Measurements from ENCODE around the gene PHACTR1.

The PHACTR1 gene

DNA sequence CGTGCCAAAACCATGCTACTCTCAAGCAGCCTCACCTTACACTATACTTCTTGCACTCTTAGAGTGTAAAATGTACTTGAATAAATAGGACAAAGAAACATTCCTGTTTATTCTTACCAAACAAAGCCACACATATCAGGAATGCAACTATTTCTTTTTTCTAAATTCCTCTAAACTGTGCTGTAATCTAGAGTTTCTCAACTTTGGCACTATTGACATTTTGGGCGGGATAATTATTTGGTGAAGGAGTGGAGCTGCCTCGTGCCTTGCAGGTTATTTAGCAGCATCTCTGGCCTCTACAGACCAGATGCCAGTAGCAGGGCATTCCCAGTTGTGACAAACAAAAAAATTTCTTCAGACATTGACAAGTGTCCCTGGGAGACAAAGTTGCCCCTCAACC, 86.9 kb downstream of the PHACTR1 start:
- no peak for DNase-seq

DNA sequence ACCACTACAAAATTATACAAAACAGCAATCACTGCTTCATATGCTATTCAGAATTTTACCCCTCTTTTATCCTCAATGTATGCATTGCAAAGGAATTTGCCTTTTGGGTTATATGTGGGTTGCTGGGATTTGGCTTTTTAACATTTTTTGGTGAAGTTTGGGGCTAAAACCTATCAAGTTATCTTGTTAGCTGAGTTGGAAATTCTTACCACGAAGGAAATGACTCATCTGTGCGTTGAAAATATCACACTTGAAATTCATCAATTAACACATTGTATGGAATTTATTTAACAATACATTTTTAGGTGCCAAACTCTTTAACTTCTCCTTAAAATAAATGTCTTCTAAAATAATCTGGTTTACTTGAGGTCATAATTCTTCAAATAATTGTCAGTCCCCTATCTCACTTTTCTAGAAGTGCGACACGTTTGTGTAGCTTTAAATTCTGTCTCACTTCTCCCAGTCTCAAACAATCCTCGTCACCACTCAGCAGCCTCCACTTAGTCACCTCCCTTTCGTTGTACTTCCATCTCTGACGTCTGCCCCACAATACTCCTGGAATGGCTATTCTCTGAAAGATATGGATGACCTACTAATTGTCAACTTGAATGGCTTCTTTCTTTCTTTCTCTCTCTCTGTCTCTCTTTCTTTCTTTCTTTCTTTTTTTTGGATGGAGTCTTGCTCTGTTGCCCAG, 88.5 kb downstream of the PHACTR1 start:
- DNase-seq = no peak

DNA sequence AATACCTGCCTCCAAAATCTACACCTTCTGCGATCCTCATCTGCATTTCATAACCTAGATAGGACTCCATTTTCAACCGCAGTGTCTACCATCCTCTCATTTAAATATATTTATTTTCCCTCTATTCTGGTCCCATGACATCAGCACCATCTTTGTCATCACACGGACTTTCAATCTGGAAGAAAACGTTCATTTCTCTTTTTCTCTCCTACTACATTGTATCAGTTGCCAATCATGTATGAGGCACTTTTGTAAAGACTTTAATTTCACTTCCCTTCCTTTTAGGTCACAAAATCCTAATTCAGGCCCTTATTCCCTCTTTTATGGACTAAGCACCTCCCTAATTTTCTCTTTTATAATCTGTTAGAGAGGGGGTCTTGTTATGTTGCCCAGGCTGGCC, 89.6 kb downstream of the PHACTR1 start:
- DNase-seq = no peak

DNA sequence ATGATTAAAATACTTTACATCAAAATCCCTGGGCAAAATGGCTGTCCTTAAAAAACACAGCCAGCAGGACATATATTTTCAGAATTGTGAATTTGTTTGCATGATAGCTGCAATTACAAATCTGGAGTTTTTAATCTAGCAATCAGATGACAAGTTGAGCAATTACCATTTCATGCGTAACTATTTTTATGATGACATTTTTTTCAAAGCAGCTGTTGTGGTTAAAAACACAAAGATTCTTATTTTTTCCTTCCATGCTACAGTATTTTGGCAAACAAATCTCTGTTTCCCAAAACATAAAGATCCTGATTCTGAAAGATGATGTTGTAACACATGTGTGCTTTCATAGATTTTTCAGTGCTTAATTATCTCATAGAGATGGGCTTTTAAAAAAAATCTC, 90.2 kb downstream of the PHACTR1 start:
- no peak for DNase-seq

DNA sequence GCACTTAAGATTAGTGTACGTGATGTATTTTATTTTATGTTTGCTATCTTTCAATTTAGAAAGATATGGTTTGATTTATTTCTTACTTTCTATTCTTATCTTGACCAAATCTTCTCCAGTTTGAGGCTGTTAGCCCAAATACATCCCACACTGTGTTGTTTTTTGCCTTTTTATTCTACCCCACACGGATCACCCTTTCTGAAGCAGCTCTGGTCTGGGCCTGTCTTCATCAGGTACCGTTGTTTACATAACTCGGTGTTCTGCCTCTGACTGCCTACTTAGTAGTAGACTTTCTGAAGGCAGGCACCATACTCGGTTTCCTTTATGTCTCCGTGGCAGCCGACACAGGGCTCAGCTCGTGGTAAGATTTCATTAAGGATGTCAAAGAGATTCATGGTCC, 95.0 kb downstream of the PHACTR1 start:
- no peak for DNase-seq

DNA sequence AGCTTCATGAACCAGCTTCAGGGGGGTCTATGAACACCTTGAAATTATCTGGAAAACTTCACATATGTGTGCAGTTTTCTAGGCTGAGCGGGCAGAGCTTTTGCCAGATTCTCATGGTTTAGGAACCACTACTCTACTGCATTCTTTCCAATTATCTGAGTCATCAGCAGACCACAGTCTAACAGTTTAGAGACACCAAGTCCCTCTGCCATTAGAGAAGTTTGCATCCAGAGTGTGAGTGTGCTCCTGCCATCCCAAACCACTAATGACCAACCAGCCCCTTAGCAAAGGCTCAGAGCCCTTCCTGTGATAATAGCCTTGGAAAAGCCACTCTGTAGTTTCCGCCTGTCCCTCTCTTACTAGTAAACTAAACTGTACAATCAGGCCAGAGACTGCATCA, 96.8 kb downstream of the PHACTR1 start:
- no peak for DNase-seq

DNA sequence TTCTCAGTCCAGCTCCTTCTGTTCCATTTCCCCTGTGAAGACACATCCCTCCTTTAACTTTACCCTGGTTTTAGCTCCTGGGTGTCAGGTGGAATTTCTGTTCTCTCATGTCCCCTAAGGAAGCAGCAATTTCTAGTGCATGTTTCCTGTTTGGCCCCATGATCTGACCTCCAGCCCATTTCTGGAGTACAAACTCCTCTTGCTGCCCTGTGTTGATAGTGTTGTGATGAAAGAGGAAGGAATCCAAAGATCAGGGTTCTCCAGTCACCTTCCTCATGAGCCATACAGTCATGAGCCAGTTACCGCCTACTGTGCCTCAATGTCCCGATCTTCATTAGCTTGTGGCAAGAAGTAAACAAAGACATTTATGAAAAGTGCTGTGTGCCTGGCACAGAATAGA, 97.4 kb downstream of the PHACTR1 start:
- DNase-seq = no peak

DNA sequence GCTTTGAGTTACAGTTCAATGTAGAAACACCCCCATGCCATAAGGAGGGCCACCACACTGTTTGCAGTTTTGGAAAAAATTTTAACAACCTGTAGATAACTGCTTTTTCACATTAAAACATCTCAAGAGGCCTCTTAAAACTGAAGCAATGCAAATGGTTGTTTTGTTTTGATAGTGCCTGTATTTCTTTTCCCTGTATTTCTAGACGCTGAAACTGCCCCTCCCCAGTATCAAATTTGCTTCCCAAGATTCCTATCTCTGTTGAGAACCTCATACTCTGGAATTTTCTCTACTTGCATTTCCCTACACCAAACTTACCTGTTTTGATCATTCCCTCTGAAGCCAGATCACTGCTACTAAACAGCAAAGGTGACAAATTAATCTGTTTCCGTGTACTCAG, 98.5 kb downstream of the PHACTR1 start:
- no peak for DNase-seq

DNA sequence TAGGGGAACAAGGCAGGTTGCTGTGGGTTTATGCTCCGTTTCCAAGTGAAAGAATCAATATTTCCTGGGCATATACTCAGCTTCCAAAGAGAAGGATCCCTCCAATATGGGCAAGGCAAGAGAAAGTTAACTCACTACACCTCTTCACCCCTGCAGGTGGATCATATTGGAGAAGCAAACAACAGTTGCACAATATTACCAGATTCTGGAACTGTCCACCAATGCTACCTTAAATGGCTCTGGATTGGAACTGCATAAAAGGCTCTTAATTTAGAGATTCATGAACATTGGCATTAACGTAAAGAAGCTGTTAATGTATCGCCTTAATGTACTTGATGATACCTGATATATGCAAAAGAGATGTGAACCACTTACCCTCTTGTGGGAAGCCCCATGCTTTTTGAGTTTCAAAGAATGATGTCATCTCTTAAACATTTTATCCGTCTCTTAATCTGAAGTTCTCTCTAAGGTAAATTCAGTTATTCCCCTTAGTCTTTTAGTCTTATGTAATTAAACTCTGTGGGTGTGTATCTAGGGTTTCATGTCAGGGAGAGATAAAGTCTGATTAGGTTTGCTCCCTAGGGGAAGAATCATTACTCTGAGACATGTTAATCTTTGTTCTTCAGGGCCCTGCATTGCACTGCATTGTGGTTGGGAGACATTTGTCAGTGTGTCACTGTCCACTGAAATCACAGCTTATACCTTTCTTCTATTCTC, 99.5 kb downstream of the PHACTR1 start:
- no peak for DNase-seq

DNA sequence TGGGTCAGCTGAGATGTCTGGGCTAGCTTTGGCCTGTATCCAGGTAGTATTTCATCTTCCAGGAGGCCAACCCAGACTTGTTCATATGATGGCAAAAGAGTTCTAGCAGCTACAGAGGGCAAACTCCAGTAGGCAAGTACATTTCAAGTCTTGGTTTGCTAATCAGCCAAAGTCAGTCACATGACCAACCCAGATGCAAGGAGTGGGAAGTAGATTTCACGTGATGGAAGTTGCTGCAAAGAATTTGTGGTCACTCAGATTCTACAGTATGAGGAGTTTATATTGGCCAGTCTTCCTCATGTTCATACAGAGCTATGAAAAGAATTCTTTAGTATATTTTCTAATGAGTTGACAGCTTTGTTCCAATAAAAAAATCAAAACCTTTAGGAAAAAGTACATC, 101.8 kb downstream of the PHACTR1 start:
- DNase-seq = no peak

DNA sequence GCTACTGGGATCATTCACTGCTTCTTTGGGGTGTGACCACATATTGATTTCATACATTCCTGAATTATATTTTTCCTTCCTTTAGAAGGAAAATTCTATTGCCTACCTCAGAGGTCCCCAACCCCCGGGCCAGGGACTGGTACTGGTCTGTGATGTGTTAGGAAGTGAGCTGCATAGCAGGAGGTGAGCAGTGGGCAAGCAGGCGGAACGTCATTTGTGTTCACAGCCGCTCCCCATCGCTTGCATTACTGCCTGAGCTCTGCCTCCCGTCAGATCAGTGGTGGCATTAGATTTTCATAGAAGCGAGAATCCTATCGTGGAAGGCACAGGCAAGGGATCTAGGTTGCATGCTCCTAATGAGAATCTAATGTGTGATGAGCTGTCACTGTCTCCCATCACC, 107.3 kb downstream of the PHACTR1 start:
- no peak for DNase-seq

DNA sequence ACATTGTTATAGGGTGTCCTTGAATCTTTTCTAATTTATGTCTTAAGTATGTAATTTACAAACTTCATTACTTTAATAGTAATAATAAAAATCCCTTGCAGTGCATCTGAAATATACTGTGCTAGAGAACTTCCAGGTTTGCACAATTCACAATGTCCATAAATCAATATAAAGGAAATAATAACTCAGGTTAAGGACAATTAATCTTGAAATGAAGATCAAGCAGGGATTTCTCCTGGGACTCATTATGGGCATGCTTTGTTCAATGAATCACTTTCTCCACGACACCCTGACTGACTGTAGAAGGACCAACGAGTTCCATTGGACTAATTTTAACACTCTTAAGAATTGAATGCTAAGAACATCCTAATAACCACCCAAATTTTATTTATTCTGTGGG, 110.0 kb downstream of the PHACTR1 start:
- no peak for DNase-seq

DNA sequence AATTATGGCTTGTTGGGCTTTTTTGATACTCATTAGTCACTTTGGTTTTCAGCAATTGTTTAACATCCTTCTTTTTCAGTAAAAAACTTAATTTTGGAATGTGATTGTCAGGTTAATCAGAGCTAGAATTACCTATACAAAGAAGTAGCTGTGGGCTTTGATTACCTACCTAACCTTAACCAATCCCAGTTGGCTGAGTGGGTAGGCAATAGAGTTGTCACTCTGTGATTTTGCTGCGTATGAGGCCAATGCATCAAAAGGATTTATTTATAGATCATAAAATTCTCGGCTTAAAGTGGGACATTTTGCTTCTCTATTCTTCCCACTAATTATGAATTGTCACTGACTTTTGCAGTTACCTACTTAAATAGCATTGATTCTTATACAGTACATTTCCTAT, 111.4 kb downstream of the PHACTR1 start:
- DNase-seq = no peak

DNA sequence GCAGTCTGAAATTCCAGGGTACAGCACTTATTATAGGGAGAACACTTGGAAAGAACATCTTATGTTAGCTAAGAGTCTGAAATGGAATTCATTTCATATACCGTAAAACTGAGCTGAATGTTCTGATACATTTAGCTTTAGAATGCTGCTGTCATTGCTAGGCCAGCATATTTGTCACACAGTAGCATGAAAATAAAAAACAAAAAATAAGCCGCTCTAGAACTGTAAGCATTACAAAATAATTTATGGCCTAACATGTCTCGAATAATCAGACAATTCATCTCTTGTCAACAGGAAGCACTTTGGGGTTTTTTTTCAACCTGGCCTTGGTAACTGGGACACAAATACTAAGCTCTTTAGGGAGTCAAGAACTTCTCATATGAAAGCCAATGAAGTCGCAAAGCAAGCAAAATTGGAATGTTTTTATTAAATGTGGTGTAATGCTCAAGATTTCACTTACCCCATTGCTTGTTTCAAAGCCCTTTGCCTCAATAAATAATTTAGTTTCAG, 115.7 kb downstream of the PHACTR1 start:
- no peak for DNase-seq

DNA sequence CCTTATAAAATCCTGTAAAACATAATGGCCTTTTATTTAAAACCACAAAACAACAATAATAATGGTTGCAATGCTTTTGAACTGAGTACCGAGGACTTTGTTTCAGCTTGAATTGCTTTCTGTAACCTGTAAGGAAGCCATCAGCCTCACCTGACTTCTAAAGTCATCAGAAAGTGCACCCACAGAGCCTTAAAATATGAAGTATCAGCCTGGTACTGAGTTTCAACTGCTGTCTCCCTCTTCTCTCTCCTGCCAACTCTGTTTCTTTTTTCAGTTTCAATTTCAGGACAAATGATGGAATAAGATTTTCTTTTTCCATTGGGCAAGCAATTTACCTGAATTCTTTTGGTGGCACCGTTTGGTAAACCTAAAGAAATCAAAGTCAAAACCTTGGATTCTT, 119.4 kb downstream of the PHACTR1 start:
- DNase-seq = no peak

DNA sequence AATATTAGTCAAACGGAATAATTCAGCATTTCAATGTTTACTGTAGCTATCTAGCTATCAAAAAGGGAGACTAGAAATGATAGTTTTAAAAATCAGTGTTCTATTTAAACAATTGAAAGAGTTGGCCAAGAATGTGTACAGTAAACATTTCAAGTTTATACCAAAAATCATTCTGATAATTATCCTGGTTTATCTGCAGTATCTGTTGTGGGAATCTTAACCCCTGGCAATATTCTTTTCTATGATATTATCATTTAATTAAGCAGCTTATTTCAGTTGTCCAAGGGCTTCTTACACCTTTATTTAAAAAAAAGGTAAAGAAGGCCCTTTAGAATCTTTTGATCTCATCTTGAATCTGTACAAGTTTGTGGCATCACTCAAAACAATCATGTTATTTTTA, 125.1 kb downstream of the PHACTR1 start:
- no peak for DNase-seq

DNA sequence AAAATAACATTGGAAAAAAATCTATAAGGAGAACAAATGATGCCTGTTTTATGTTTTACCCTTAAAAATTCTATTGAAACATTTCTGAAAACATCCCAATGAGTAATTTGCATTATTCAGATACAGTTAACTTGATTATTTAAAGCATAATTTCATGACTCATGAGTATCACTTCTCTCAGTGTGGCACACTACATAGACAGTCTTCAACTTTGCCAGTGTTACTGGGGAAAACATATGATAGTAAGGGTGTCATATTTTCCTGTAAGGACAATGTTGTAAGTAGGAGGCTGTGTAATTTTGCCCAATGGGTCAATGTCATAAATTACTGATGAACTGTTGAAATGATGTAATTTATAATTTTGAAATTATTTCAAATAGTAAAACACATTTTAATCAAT, 125.5 kb downstream of the PHACTR1 start:
- DNase-seq = no peak

DNA sequence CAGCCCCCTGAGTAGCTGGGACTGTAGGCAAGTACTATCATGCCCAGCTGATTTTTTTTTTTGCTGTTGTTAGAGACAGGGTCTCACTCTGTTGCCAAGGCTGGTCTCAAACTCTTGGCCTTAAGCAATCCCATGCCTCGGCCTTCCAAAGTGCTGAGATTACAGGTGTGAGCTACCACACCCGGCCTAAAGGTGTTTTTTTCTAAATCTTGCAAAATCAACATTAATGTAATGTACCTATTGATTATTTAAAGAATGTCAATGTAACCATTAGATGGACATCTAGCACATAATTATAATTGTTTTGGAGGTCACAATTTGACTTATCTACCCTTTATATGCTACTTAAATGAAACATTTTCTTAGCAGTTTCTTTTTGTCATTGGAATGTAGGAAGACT, 126.1 kb downstream of the PHACTR1 start:
- no peak for DNase-seq

DNA sequence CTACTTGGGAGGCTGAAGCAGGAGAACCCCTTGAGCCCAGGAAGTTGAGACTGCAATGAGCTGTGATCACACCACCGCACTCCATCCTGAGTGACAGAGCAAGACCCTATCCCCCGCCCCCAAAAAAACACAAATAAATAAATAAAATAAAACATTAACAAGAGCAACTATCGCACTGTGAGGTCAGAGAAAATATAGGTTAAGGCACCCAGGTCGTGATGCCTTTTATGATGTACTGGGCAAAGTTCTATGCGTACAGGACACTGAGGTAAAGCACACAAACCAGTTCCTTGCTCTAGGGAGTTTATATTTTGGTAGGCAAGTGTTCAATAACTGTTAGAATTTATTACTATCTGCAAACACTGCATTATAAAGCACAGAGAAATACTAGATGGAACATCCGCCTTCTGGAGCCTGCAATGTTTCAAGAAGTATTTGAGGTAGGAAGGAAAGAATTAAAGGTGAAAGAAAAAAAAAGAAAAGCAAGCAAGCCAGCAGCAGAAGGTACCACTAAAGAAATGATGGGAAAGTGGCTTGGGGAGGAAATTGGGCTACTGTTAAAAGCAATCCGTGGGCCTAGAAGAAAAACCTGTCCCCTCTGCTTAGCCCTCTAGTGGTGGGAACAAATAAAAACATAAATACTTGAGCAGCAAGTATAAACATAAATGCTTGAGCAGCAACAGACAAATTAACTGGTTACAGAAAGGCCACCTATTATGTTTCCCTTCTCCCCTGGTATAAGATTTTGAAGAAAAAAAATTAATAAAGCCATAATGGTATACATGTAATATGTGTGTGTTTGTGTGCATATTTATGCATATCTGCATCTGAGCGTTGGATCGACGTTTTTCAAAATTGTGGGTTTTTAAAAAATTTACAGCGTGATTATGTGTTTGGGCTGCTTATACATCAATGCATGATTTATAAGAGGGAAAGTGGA, 128.0 kb downstream of the PHACTR1 start:
- no peak for DNase-seq

DNA sequence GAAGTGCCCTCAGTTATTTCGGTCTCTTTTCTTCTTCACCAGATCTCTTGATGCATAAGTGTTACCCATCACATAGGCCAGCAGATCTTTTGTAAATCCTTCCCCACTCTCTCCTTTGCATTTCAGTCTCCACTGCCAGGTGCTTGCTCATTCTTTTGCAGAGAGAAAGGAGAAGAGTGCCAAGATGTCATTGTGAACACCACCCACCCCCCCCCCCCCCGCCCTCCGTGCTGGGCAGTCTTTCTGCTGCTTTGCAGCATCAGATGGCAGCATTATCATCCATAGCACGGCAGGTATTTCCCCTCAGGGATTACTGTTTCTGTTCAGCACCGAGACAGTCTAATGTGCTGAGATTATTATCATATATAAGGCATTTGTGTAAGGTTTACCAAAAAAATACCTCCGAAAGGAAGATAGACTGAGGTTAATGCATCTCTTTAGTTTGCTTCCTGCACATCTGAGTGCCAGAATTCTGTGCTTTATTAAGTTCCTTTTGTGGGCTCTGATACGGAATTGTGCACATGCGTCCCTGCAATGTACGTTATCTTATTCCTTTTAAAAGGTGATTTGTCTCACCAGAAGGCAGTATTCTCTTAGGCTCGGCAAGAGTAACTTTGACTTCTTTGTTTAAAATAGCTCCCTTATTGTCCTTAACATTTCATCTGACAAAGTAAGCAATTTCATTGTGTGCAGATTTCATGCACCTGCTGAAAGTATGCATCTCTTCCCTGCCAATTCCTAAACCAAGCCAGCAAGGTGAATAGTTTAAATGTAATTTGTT, 128.8 kb downstream of the PHACTR1 start:
- no peak for DNase-seq

DNA sequence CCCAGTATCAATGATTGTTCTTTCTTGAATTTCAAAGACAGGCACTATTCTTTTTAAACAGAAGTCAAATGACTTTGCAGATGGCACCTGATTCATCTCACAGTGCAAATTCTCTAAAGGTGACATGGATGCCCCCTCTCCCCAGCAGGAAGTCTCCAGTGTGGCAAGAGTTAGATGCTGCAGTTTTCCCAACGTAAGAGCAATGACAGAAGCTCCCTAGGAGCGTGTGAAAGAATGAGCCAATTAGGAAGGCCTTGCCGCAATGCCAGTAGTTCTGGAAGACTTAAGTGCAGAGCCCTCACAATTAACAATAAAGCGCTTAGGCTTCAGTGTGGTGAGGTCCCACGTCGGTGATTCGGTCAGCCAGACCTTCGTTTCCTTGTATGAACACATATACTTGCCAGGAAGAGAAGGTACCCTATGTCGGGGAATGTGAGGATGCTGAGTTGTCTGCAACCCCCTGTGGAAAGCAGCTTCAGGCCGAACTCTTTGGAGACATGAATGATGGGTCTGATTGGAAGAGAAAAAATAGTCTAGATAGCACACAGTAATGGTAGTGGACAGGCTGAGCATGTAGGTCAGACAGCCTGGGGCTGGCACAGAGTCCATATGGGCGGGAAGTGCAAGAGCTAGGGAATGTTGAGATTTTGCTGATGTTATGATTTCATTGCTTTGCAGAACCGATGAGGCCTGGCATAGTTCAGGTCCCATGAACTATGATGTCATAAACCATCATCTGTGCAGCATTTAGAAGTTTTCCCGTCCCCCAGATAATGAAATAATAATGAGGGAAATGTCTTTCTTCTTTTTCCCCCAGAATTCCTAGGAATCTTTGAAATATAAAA, 132.6 kb downstream of the PHACTR1 start:
- no peak for DNase-seq

DNA sequence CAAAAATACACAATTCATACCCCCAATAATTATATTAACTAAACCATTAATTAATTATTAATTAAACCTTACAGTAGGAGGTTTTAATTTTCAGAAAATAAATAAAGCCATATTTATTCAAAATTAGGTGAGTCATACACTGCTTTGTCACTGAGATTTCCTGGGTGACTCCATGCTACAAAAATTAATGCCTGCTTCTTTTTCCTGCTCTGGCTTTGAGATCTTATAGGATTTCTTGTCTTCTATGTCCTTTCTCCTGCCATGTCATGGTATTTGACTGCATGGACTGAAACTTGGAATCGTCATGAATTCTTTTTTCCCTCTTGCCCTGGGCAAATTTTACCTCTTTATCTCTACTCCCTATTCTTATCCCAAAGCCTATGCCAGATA, 133.2 kb downstream of the PHACTR1 start:
- DNase-seq = no peak

All from stimulated activated CD4-positive, alpha-beta T cell treated with anti-CD3 and anti-CD28 coated beads, Interleukin-15, amount 100 ng/mL, for 24 hours (primary cell).